AG09319 (cell line): ENCODE data around the gene GPC2.
"Not testable (repeated sequence)": the region's sequence is repeated elsewhere in the genome, so short reads cannot be mapped to it uniquely, and the experiment has no call there.

ENCODE experiments used
- DNase-seq: peaks from one replicate; pipeline ENCODE4 v3.0.0-alpha.2; 2010; ENCODE audit warnings: low read depth; ENCODE audit errors: extremely low read depth
- CTCF ChIP-seq: IDR thresholded peaks from 2 replicates; pipeline ENCODE4 v1.5.1; 2011; ENCODE audit warnings: low read depth, mild to moderate bottlenecking, inconsistent platforms, low read length, moderate library complexity

Gene GPC2

GRCh38 chr7:100148225-100148558 is 29.0 kb downstream of the GPC2 start:
- TF ChIP-seq CTCF = no peak
- no peak for DNase-seq

- no peak for DNase-seq
- no peak for TF ChIP-seq CTCF
These were observed 29.9 kb downstream of the GPC2 start for GRCh38 chr7:100147278-100147677.

GRCh38 chr7:100146350-100146749 is 30.8 kb downstream of the GPC2 start:
- not testable (repeated sequence) for DNase-seq

- DNase-seq = no peak
- TF ChIP-seq CTCF = no peak
These were observed 34.7 kb downstream of the GPC2 start for GRCh38 chr7:100142461-100142860.

- TF ChIP-seq CTCF = no peak
- no peak for DNase-seq
These were observed 35.6 kb downstream of the GPC2 start for GRCh38 chr7:100141555-100141949.

- no peak for DNase-seq
These were observed 39.1 kb downstream of the GPC2 start for GRCh38 chr7:100137851-100138760.

GRCh38 chr7:100132697-100133151 is 44.5 kb downstream of the GPC2 start:
- peak; percentile 19 for DNase-seq
- peak; percentile 91 for TF ChIP-seq CTCF

More at GRCh38 chr7:100137851-100138760, 39.1 kb downstream of the GPC2 start:
- no peak for TF ChIP-seq CTCF

GRCh38 chr7:100132126-100132525 is 45.1 kb downstream of the GPC2 start:
- no peak for DNase-seq
- TF ChIP-seq CTCF = no peak
